ENCODE results near the gene SYNGR3.

DNA sequence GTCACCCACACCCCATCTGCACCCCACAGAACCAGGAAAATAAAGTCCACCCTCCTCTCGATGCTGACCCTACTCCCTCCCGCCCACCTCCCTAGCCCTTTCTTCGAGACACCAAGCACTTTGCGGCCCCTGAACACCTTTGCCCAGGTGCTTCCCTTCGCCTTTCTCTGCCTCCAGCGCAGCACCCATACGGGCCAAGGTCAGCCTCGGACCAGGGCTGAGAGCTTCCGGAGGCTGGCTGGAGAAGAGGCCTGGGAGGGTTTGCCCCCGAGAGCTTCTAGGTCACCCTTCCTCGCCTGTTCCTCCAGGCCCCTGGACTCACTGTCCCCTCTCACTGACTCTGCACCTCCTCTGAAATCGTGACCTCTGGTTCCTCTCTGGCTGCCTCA lies 34.3 kb downstream of the SYNGR3 start:
- TF ChIP-seq, protein P1, sequence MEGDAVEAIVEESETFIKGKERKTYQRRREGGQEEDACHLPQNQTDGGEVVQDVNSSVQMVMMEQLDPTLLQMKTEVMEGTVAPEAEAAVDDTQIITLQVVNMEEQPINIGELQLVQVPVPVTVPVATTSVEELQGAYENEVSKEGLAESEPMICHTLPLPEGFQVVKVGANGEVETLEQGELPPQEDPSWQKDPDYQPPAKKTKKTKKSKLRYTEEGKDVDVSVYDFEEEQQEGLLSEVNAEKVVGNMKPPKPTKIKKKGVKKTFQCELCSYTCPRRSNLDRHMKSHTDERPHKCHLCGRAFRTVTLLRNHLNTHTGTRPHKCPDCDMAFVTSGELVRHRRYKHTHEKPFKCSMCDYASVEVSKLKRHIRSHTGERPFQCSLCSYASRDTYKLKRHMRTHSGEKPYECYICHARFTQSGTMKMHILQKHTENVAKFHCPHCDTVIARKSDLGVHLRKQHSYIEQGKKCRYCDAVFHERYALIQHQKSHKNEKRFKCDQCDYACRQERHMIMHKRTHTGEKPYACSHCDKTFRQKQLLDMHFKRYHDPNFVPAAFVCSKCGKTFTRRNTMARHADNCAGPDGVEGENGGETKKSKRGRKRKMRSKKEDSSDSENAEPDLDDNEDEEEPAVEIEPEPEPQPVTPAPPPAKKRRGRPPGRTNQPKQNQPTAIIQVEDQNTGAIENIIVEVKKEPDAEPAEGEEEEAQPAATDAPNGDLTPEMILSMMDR (optimal IDR thresholded peaks at IDR 0.05 in 1 of 3, IDR thresholded peaks at IDR 0.05 in 1 of 3, conservative IDR thresholded peaks at IDR 0.05 in 1 of 3; ENCODE audit: extremely low read depth in 1 of 3, insufficient read depth in 2 of 3, low read length in 3 of 3): no peak
- TF ChIP-seq EZH2 (IDR thresholded peaks at IDR 0.05; ENCODE audit: low read length): no peak
